Skin epidermis (tissue), 12 donors: ENCODE results near the gene BBS1.

Source experiments
- H3K27ac ChIP-seq, 21 experiments: fragments of 200-600 bp; sonication (generic) in 11 of 21; one replicate each; pipeline ENCODE4 v1.5.0; 2020; ENCODE audit warnings: mild to moderate bottlenecking in 3 of 21, inconsistent platforms in 2 of 21, moderate library complexity in 2 of 21
- H3K4me3 ChIP-seq, 7 experiments: fragments of 200-600 bp; sonication (generic) in 2 of 7; one replicate each; pipeline ENCODE4 v1.5.0; 2020; ENCODE audit warnings: inconsistent platforms in 2 of 7, mild to moderate bottlenecking in 2 of 7, moderate library complexity in 1 of 7

BBS1 gene

DNA sequence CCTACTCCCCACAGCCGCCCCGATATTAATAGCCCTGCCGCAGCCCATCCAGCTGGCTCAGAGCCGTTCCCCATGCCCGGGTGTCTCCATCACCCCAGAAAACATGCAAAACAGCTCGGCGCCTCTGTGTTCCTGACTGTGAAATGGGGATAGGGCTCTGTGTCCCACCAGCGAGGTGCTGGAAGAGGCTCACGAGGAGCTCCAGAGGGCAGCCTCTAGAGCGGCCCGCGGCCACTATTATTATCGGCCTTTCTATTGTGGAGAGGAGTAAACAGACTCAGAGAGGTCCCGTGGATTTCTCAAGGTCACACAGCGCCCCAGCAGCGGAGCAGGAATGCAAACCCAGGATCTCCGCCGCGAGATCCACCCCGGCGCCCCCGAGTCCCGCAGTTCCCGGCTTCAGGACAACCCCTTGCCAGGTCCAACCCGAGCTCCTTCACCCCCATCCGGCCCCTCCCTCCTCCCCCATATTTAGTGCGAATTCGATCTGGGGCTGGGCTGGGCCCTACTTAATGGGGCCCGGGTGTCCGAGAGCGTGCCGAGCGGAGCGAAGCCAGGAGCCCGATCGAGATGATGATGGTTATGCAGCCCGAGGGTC is 36.0 kb downstream of the BBS1 start, which contains the start of gene ACTN3:
Gene ACTN3 (plus strand): TSS at position 536 of the 598 bp plus-strand sequence. CDS start 35 bp downstream, at position 571.
- H3K27ac ChIP-seq: peak within 1 kb of the TSS; percentile 36 to 93 (median 84)
- H3K4me3 ChIP-seq: peak within 1 kb of the TSS; percentile 72 to 96 (median 79)

DNA sequence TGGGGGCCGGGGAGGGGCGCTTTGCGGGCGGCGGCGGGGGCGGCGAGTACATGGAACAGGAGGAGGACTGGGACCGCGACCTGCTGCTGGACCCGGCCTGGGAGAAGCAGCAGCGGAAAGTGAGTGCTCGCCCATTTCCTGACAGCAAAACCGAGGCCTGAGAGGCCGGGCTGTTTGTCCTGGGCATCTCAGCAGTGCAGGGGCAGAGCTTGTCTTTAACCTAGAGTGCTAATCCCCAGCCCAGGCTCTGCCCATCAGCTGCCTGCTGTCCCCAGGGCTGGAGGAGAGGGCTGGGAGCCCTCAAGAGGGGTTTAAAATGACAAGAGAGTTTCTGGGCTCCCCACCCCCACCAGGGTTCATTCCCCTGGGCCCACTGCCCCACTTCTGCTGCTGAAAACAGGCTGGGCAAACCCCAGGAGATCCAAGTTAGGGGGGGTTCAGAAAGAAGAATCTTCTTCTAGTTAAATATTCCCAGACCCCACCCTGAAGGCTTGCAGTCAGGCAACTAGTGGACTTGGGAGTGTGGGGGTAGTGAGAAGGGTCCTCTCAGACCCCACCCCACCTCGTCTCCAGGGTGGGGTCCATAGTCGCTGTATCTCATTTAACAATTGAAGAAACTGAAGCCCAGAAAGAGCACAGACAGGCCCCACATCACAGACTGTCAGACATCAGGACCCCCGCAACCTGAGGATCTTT is 36.7 kb downstream of the BBS1 start:
- peak overlapping the region in 4 of 7 experiments; percentile 72 to 96 (median 77) for H3K4me3 ChIP-seq
- H3K27ac ChIP-seq: peak overlapping the region in 3 of 21 experiments; percentile 1 to 90 (median 71)

DNA sequence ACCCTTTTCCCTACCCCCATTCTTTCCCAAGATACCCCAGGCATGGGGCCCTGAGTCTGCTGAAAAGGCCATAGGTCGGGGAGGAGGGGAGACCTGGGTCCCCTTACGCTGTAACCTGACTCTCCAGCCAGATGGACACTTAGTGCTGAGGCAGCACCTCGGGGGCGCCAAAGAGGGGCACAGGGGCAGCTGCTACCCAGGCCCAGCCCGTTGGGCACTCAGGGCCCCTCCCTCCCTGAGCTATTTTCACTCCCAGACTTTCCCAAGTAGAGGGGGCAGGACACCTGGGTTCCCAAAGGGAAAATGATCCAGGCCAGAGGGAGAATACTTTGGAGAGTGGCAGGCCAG is 37.2 kb downstream of the BBS1 start:
- no peak overlapping the region for H3K4me3 ChIP-seq
- no peak overlapping the region for H3K27ac ChIP-seq

DNA sequence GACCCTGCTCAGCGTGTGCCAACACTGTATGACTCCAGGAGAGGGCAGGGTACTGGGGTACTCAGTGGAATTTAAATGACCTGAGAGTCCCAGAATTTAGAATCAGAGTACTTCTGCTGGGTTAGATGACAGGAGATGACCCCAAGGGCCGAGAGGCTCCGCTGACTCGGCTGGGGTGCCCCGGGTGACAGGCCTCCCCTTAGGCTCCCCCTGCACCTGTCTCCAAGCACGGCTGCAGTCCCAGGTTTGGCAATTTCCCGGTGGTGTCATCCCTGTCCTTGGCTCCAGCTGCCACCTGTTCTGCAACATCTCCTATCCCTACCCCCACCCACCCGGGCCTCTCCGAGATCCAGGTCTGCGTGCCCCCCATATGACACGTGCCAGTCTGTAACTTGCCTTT is 37.6 kb downstream of the BBS1 start:
- H3K27ac ChIP-seq: no peak overlapping the region
- no peak overlapping the region for H3K4me3 ChIP-seq

DNA sequence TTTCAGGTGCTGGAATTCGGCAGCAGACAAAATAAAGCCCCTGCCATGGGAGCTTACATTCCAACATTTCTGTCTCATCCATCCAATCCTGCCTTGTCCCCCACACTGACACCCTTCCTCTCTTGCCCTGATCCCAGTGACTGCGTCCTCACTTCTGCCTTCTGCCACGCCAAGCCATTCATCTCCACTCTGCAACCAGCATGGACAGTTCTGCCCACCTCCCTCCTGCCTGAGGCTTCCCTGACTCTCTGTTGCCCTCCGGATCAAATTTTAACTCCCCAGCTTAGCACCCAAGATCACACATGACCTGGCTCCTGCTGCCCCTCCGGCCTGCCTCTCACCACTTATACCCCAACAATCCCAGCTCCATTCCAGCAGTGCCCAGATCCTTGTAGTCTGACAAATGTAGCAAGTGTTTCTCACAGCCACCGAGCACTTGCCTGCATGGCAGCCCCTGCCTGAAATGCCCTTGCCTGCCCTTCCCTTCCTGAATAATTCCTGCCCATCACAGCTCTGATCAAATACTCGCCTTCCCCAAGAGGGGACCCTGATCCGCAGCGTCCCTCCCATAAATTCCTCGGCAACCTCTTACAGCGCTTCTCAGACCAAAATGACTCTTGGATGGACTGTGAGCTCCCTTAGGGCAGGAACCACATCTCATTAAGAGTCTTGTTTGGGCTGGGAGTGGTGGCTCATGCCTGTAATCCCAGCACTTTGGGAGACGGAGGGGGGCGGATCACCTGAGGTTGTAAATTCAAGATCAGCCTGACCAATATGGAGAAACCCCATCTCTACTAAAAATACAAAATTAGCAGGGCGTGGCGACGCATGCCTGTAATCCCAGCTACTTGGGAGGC is 38.6 kb downstream of the BBS1 start:
- no peak overlapping the region for H3K4me3 ChIP-seq
- H3K27ac ChIP-seq: no peak overlapping the region

DNA sequence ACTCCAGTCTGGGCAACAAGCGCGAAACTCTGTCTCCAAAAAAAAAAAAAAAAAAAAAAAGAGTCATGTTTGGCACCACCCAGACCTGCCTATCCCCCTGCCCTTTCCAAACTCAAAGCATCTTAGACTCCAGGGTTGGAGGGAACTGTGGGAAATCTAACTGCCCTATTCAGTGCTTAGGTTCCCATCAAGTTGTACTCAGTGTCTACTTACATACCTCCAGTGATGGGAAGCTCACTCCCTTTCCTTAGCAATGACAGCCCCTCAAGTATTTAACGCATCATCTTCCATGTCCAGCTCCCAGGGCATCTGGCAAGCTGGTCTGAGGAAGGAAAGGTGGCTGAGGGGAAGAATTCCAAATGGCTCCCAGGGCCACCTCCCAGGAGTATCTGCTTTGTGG is 39.3 kb downstream of the BBS1 start:
- H3K27ac ChIP-seq: no peak overlapping the region
- no peak overlapping the region for H3K4me3 ChIP-seq

DNA sequence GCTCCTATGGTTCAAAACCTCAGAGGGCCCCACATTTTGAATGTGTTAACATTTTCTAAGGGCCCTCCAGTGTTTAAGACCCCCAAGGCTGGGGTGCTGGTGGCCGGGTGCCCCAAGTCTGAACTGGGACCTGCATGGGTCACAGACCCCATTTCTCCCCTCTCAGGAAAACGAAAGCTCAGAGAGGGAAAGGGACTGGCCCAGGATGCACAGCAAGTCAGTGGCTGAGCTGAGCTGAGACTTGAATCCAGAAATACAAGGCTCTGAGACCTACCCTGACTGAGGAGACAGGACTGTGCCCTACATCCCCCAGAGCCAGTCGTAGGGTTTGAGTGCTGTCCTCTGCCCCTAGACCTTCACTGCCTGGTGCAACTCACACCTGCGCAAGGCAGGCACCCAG is 40.5 kb downstream of the BBS1 start:
- Histone ChIP-seq H3K27ac (no peak overlapping the region), H3K4me3 (no peak overlapping the region)

DNA sequence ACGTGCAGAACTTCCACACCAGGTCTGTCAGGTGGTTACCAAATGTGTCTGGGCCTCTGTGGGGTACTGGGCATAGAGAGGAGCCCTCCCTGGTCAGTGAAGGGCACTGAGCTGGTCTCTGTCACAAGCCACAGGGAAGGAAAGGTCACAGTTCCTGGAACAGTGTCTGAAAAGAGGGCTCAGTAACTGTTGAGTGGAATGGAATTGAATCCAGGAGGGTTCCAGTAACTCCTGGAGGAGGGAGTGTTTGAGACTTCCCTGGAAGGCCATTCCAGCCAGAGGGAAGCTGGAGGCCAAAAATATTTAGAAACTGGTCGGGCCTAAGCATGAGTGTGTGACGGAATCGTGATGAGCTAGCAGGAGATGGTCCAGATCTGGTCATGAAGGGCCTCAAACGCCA is 44.2 kb downstream of the BBS1 start:
- Histone ChIP-seq H3K4me3 (no peak overlapping the region), H3K27ac (no peak overlapping the region)

DNA sequence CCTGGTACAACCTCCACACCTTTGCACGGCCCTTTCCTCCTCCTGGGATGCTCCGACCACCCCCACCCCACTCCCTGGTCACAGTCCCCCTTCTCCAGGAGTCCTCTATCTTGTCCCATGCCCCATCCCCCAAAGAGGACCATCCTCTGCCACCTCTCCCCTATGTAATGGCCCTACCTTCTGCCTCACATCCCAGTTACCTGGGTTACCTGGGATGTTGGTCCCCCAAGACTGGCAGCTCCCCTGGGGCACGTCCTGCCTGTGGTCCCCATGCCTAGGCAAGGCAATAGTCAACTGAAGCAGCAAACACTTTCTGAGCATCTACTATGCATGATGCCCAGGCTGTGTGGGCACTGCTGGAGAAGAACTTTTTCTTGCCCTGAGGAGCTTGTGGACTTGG is 45.0 kb downstream of the BBS1 start:
- Histone ChIP-seq H3K27ac (no peak overlapping the region), H3K4me3 (no peak overlapping the region)

DNA sequence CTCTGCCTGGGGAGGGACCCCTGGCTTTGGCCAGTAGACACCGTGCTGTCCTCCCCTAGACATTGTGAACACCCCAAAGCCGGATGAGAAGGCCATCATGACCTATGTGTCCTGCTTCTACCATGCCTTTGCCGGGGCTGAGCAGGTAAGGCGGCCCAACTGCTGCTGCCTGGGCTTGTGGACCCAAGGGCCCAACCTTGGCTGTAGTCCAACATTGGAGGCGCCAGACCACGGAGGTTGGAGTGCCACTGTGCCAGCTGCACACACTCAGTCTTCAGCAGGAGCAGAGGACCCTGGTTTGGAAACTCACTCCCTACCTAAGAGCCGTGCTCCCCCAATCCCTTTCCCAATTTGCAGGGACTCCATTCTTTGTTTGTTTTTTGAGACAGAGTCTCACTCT is 45.7 kb downstream of the BBS1 start:
- no peak overlapping the region for H3K27ac ChIP-seq

DNA sequence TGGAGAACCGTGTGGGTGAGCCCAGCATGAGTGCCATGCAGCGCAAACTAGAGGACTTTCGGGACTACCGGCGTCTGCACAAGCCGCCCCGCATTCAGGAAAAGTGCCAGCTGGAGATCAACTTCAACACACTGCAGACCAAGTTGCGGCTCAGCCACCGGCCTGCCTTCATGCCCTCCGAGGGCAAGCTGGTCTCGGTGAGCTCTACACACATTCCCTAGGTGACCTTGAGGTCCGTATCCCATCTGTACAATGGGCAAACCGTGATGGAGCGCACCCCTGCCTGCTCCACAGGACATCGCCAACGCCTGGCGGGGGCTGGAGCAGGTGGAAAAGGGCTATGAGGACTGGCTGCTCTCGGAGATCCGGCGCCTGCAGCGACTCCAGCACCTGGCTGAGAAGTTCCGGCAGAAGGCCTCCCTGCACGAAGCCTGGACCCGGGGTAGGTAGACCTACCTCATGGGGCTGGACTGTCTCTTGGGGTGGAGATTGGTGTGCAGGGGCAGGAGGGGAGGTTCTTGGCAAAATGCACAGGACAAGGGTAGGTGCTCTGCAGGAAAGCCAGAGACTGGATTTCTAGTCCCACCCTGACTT is 47.4 kb downstream of the BBS1 start:
- Histone ChIP-seq H3K27ac (no peak overlapping the region), H3K4me3 (no peak overlapping the region)

More for the DNA sequence above, 45.7 kb downstream of the BBS1 start:
- no peak overlapping the region for H3K4me3 ChIP-seq

DNA sequence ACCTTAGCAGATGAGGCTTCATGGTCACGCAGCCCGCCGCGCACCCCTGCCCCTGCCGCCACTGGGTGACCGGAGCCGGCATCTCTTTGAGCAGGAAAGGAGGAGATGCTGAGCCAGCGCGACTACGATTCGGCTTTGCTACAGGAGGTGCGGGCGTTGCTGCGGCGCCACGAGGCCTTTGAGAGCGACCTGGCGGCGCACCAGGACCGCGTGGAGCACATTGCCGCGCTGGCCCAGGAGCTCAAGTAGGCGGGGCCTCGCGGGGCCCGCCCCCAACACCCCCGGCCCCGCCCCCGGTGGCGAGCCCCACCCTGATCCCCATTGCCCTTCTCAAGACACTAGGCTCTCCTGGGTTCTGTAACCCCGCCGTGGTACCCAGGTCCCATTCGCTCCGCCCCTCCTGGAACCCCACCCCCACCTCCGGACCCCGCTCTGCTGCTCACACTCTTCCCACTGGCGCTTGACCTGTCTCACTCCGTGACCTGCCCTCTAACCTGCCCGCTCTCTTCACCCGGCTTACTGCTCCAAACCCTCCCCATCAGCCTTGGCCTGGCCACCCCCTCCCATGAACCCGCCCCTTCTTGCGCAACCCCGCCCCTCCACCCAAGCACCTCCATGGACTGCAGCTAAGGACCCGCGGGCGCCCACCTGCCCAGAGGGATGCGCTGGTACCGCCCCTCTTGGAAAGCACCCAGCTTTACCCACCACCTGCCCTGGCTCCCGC is 48.9 kb downstream of the BBS1 start:
- Histone ChIP-seq H3K4me3 (no peak overlapping the region), H3K27ac (no peak overlapping the region)

DNA sequence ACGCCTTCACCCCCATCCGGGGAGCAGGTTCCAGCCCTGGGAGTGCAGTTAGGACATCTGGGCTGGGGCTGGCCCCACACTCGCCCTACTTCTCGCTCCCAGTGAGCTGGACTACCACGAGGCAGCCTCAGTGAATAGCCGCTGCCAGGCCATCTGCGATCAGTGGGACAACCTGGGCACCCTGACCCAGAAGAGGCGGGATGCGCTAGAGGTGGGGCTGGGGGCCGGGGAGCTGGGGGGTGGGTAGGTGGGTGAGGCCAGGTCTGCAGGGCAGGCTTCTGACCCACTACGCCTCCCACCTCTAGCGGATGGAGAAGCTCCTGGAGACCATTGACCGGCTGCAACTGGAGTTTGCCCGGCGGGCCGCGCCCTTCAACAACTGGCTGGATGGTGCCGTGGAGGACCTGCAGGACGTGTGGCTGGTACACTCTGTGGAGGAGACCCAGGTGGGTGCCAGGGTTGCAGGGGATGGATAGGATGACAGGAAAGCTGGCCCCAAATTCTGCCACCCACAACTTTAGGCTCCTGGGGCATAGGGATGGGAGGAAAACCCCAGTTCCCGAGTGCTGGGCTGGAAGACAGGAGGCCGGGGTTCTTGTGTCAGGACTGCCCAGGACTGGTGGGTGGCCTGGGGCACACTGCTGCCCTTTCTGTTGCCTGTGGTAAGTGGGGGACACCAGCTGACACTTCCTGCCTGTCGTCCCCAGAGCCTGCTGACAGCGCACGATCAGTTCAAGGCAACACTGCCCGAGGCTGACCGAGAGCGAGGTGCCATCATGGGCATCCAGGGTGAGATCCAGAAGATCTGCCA is 49.6 kb downstream of the BBS1 start:
- Histone ChIP-seq H3K4me3 (no peak overlapping the region), H3K27ac (no peak overlapping the region)

DNA sequence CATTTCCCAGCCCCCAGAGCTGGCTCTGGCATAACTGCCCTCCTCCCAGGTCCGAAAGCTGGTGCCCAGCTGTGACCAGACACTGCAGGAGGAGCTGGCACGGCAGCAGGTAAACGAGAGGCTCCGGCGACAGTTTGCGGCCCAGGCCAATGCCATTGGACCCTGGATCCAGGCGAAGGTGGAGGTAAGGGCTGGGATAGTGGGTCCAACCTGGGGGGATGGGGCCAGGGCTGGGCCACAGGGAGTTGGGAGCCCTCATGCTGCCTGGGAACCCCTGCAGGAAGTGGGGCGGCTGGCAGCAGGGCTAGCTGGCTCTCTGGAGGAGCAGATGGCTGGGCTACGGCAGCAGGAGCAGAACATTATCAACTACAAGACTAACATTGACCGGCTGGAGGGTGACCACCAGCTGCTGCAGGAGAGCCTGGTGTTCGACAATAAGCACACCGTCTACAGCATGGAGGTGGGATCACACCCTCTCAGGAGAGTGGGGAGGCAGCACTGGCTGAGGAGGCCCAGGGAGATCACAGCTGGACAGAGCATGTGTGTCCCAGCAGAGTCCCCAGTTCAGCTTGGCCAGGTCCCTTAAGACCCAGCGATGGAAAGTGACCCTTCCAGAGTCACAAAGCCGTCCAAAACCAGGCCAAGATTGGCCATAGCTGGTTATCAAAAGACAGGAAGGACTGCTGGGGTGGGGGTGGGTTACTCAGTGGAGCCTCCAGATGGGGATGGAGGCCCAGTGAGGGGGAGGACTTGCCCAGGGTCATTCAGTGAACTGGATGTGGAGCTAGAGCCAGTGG is 50.9 kb downstream of the BBS1 start:
- no peak overlapping the region for H3K4me3 ChIP-seq
- H3K27ac ChIP-seq: no peak overlapping the region

DNA sequence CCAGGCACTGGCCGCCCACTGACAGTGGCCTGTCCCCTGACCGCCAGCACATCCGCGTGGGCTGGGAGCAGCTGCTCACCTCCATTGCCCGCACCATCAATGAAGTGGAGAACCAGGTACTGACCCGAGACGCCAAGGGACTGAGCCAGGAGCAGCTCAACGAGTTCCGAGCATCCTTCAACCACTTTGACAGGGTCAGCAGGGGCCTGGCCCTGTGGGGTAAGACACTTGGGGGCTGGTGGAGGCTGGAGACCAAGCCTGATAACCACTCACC is 51.5 kb downstream of the BBS1 start:
- Histone ChIP-seq H3K4me3 (no peak overlapping the region), H3K27ac (no peak overlapping the region)

DNA sequence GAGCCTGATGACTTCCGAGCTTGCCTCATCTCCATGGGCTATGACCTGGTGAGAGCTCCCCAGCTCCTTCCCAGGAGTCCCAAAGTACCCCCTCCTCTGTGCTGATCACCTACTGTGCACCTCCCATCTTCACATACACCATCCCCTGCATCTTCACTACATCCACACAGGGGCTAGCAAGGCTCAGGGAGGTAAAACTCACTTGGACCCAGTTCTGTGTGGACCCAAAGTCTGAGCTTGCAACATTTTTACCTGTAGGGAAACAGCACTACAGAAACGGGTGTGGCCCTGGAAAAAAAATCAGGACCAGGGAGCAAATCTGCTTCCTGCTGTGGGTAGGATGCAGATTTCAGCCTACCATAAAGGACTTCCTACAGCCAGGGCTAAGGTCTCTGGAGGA is 51.8 kb downstream of the BBS1 start:
- Histone ChIP-seq H3K4me3 (no peak overlapping the region), H3K27ac (no peak overlapping the region)

DNA sequence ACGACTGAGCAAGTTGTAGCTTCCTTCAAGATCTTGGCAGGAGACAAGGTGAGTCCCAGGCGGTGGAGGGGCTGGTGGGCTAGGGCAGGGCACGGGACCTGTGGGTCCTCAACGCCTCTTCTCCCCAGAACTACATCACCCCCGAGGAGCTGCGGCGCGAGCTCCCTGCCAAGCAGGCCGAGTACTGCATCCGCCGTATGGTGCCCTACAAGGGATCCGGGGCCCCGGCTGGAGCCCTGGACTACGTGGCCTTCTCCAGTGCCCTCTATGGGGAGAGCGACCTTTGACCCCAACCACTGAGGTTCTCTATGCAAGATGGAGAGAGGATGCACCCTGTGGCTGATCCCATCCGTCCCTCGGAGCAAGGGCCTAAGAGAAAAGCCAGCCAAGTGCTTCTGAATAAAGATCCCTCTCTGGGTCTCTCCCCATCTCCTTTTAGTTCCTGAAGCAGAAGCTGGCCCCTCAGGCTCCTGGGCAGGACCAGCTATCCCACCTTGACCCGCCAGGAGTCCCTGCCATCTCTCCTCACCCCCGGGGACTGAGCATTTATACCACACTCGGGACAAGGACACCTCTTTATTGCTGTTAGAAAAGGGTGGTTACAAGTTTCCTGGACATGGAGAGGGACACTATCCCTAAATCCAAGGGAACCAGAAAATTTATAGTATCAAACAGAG is 52.6 kb downstream of the BBS1 start:
- Histone ChIP-seq H3K27ac (no peak overlapping the region), H3K4me3 (no peak overlapping the region)

DNA sequence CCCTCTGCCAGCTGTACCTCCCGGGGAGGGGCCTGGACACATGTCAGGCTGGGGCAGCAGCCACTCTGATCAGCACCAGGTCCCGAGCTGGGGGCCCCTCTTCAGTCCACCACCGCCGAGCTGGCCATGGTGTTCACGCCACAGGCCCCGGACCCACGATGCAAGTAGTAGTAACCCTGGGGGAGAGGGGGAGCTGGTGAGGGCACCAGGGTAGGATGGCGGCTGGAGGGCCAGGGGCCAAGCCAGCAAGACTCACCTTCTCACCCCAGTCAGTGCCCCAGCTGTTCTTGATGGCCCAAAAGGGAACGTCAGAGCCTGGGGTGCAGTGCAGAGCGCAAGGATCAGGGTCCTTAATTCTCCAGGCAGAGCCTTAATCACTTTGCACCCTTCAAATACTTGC is 53.4 kb downstream of the BBS1 start:
- Histone ChIP-seq H3K4me3 (no peak overlapping the region), H3K27ac (no peak overlapping the region)
